Mucosa of descending colon (tissue), 3 donors: ENCODE results near the gene PMM1. TPM values are rescaled to one million over a fixed set of nuclear protein-coding genes. Genes with fewer than 3 reads are reported as not detected.

ENCODE experiments used
- ATAC-seq: fragments of 200-7000 bp; cut with Tn5 transposase; one replicate; pipeline ENCODE4 v1.9.1; 2020; ENCODE audit warnings: mild to moderate bottlenecking, moderate library complexity
- DNase-seq, 3 donors: peaks; one replicate each; pipeline ENCODE4 v3.0.0-alpha.2; 2020
- H3K36me3 ChIP-seq: fragments of 200-600 bp; one replicate; pipeline ENCODE4 v1.8.0; 2021; ENCODE audit warnings: low read depth, mild to moderate bottlenecking
- H3K4me1 ChIP-seq: fragments of 200-600 bp; one replicate; pipeline ENCODE4 v1.8.0; 2021; ENCODE audit warnings: low read depth, mild to moderate bottlenecking
- H3K4me3 ChIP-seq: fragments of 200-600 bp; one replicate; pipeline ENCODE4 v1.8.0; 2021; ENCODE audit warnings: mild to moderate bottlenecking
- H3K9me3 ChIP-seq: fragments of 200-600 bp; one replicate; pipeline ENCODE4 v1.8.0; 2021; ENCODE audit warnings: mild to moderate bottlenecking
- intact Hi-C, 2 donors: fragments of 100-400 bp; cut with DNase I in 1 of 2; cut with micrococcal nuclease in 1 of 2; formaldehyde crosslinking; loops; one replicate each; pipeline versions ENCODE4 v1.11.0 to v1.11.1; 2022; cut with DNase I, micrococcal nuclease
- total RNA-seq, 3 donors: library from RNA; stranded (reverse); fragmentation: NEBNext Ultra II Directional in 2 of 3; extraction: Animal tissue kit (Norgen Biotek cat#: 25700) in 2 of 3; gene quantifications; one replicate each; pipeline versions ENCODE4 v1.2.1 to v1.2.4, GENCODE V29; 2021 to 2023
- TF ChIP-seq, protein P1 (sequence below): fragments of 200-600 bp; IDR thresholded peaks from one replicate; pipeline ENCODE4 v1.8.0; 2022; ENCODE audit warnings: antibody characterized with exemption, mild to moderate bottlenecking
- donor health status: DM: no; HTN: no; CAD: no; lungs with moderate emphysema.
- donor health status: DM: no; HTN: no; CAD: no.
- donor health status: DM: no; HTN: yes; CAD: no.

Gene PMM1
- total RNA-seq, 3 donors from 2014 or later = 40.7 to 69.4 (median 51.7) TPM

GRCh38 chr22:41540365-41540764, 49.3 kb downstream of the PMM1 start:
- ATAC-seq (no peak), DNase-seq (no peak)
- no peaks in the 10 kb centered on the region for H3K36me3 ChIP-seq
- TF ChIP-seq, protein P1, sequence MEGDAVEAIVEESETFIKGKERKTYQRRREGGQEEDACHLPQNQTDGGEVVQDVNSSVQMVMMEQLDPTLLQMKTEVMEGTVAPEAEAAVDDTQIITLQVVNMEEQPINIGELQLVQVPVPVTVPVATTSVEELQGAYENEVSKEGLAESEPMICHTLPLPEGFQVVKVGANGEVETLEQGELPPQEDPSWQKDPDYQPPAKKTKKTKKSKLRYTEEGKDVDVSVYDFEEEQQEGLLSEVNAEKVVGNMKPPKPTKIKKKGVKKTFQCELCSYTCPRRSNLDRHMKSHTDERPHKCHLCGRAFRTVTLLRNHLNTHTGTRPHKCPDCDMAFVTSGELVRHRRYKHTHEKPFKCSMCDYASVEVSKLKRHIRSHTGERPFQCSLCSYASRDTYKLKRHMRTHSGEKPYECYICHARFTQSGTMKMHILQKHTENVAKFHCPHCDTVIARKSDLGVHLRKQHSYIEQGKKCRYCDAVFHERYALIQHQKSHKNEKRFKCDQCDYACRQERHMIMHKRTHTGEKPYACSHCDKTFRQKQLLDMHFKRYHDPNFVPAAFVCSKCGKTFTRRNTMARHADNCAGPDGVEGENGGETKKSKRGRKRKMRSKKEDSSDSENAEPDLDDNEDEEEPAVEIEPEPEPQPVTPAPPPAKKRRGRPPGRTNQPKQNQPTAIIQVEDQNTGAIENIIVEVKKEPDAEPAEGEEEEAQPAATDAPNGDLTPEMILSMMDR = no peak
- H3K4me1 ChIP-seq = peaks cover 21% of the 10 kb centered on the region
- no peak overlapping the region for H3K4me3 ChIP-seq
- intact Hi-C loops = loop anchor here in 1 of 2 donors (10.0 kb wide), 1 partner anchor 54 kb away; no protein-coding TSS in a partner anchor
- no peaks in the 10 kb centered on the region for H3K9me3 ChIP-seq

DNA sequence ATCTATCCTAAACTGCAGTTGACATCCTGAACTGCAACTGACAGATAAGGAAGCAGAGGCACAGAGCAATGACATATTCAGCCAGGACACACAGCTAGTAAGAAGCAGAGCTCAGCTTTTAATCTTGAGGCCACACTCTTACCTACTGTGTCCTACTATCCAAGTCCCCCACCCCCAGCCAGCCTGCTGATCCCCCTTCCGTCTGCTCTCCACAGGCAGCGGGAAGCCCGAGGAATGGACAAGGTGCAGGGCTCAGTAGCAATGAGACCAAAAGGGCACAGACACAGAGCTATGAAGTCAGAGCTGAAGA, 49.7 kb downstream of the PMM1 start:
- Histone ChIP-seq H3K9me3 (no peaks in the 10 kb centered on the region), H3K4me3 (no peak overlapping the region), H3K36me3 (no peaks in the 10 kb centered on the region), H3K4me1 (peaks cover 20% of the 10 kb centered on the region)
- intact Hi-C loops = loop anchor here in 1 of 2 donors (10.0 kb wide), 1 partner anchor 55 kb away; no protein-coding TSS in a partner anchor
- DNase-seq (no peak), ATAC-seq (no peak)
- TF ChIP-seq, protein P1 = no peak

DNA sequence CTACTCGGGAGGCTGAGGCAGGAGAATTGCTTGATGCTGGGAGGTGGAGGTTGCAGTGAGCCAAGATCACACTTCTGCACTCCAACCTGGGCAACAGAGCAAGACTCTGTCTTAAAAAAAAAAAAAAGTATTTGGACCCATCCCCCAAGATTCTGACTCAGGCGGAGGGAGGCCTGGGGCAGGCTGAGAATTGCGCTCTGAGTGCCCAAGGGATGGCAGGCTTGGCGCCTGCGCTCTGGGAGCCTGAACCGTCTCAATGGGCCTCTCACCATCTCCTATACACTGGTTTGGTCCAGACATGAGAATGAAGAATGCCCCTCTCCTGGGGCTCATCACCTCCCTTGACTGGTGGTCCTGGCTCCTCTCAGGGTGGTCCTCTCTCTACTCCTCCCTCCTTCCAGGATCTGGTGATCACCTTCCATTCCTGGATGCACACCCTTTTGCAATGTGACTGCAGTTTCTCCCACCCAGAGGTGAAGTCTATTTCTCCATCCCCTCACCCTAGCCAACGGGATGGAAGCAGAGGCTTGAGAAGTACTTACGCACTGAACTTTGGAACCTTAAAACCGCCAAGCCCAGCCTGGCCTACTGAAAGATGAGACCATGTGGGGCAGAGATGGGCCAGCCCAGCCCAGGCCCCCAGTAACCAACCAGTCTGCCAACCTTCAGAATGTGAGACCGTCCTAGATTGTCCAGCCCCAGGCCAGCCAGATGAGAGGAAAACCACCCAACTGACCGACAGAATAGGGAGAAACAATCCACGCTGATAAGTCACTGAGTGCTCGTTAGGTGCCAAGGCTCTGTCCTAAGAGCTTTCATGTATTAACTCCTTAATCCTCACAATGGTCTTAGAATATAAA, 50.3 kb downstream of the PMM1 start:
- DNase-seq (no peak), ATAC-seq (no peak)
- no peak overlapping the region for H3K4me3 ChIP-seq
- H3K36me3 ChIP-seq = no peaks in the 10 kb centered on the region
- intact Hi-C loops = loop anchor here in 1 of 2 donors (10.0 kb wide), 1 partner anchor 55 kb away; no protein-coding TSS in a partner anchor
- peaks cover 16% of the 10 kb centered on the region for H3K4me1 ChIP-seq
- no peaks in the 10 kb centered on the region for H3K9me3 ChIP-seq
- TF ChIP-seq, protein P1 = no peak

DNA sequence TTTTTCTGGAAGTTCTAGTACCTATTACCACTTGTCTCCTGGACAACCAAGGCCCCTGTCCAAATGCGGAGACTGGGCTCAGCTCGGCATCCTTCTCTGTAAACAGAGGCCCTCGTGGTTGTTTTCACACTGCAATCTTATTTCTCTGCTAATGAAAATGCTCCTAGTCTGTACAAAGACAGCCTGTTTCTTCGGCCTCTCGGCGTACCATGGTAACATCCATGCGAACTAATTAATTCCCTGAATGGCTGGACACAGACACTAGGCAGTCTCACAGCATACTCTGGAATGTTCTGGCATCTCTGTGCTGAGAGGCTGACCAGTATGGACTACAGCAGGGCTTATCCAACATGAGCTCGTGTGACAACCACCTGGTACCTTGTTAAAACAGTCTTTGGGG, 51.1 kb downstream of the PMM1 start:
- Histone ChIP-seq H3K36me3 (no peaks in the 10 kb centered on the region), H3K9me3 (no peaks in the 10 kb centered on the region), H3K4me1 (peaks cover 15% of the 10 kb centered on the region), H3K4me3 (no peak overlapping the region)
- ATAC-seq (no peak), DNase-seq (no peak)
- intact Hi-C loops = no loop called here
- TF ChIP-seq, protein P1 = no peak

- Histone ChIP-seq H3K36me3 (no peaks in the 10 kb centered on the region), H3K9me3 (no peaks in the 10 kb centered on the region), H3K4me3 (no peak overlapping the region), H3K4me1 (peaks cover 3% of the 10 kb centered on the region)
- intact Hi-C loops = no loop called here
- DNase-seq (no peak), ATAC-seq (no peak)
- TF ChIP-seq, protein P1 = no peak
These were observed 52.4 kb downstream of the PMM1 start for GRCh38 chr22:41537203-41537602.
